Measurements from ENCODE around the gene HNRNPLL. TPM values are rescaled to one million over a fixed set of nuclear protein-coding genes. Genes with fewer than 3 reads are reported as not detected.

Gene HNRNPLL
- polyA plus RNA-seq, 1 experiment = 26.6 TPM

GRCh38 chr2:38552259-38552658 lies 50.5 kb downstream of the HNRNPLL start:
- DNase-seq (ENCODE audit: low read depth) = no peak
- TF ChIP-seq CTCF (IDR thresholded peaks at IDR 0.05; ENCODE audit: insufficient read depth, low read depth, low read length) = no peak
- peaks cover 3% of the 10 kb centered on the region for H3K36me3 ChIP-seq (ENCODE audit: control insufficient read depth, insufficient read depth, low read length)
- H3K27me3 ChIP-seq (ENCODE audit: control insufficient read depth, insufficient read depth, low read length) = no peaks in the 10 kb centered on the region
- CTCF ChIA-PET = interaction anchor here (0.9 to 2.2 kb wide), 3 partner anchors 16 to 20 kb away, joined by 3 to 7 read pairs (median 3); no protein-coding TSS in a partner anchor
- no peak overlapping the region for H3K4me3 ChIP-seq (ENCODE audit: low read depth, low read length)
- POLR2A ChIA-PET = interaction anchor here (0.6 kb wide), 1 partner anchor 150 kb away, joined by 4 read pairs; no protein-coding TSS in a partner anchor

- H3K36me3 ChIP-seq (ENCODE audit: control insufficient read depth, insufficient read depth, low read length) = peaks cover 3% of the 10 kb centered on the region
- POLR2A ChIA-PET = no interaction called here
- TF ChIP-seq CTCF (IDR thresholded peaks at IDR 0.05; ENCODE audit: insufficient read depth, low read depth, low read length) = no peak
- CTCF ChIA-PET = interaction anchor here (0.9 kb wide), 2 partner anchors 17 to 19 kb away, joined by 3 read pairs; no protein-coding TSS in a partner anchor
- DNase-seq (ENCODE audit: low read depth) = no peak
- H3K4me3 ChIP-seq (ENCODE audit: low read depth, low read length) = no peak overlapping the region
- H3K27me3 ChIP-seq (ENCODE audit: control insufficient read depth, insufficient read depth, low read length) = no peaks in the 10 kb centered on the region
Measured at GRCh38 chr2:38551746-38552145, 51.0 kb downstream of the HNRNPLL start.

GRCh38 chr2:38551171-38551570 lies 51.6 kb downstream of the HNRNPLL start:
- no peak for TF ChIP-seq CTCF (IDR thresholded peaks at IDR 0.05; ENCODE audit: insufficient read depth, low read depth, low read length)
- peaks cover 3% of the 10 kb centered on the region for H3K36me3 ChIP-seq (ENCODE audit: control insufficient read depth, insufficient read depth, low read length)
- ChIA-PET POLR2A (no interaction called here), CTCF (interaction anchor here (0.9 to 1.1 kb wide), 2 partner anchors 19 to 245 kb away, joined by 3 read pairs; no protein-coding TSS in a partner anchor)
- H3K27me3 ChIP-seq (ENCODE audit: control insufficient read depth, insufficient read depth, low read length) = no peaks in the 10 kb centered on the region
- DNase-seq (ENCODE audit: low read depth) = no peak
- H3K4me3 ChIP-seq (ENCODE audit: low read depth, low read length) = no peak overlapping the region

- POLR2A ChIA-PET = no interaction called here
Measured at GRCh38 chr2:38549851-38550250, 52.9 kb downstream of the HNRNPLL start.

More at GRCh38 chr2:38549851-38550250, 52.9 kb downstream of the HNRNPLL start:
- TF ChIP-seq CTCF (IDR thresholded peaks at IDR 0.05; ENCODE audit: insufficient read depth, low read depth, low read length) = no peak
- Histone ChIP-seq H3K27me3 (ENCODE audit: control insufficient read depth, insufficient read depth, low read length) (no peaks in the 10 kb centered on the region), H3K4me3 (ENCODE audit: low read depth, low read length) (no peak overlapping the region), H3K36me3 (ENCODE audit: control insufficient read depth, insufficient read depth, low read length) (peaks cover 1% of the 10 kb centered on the region)
- no peak for DNase-seq (ENCODE audit: low read depth)
- CTCF ChIA-PET = interaction anchor here (0.9 to 1.1 kb wide), 2 partner anchors 175 to 244 kb away, joined by 3 to 4 read pairs; no protein-coding TSS in a partner anchor

Data from BJ (cell line).